Measurements from ENCODE around the gene ETV7.
"Not testable (repeated sequence)": the region's sequence is repeated elsewhere in the genome, so short reads cannot be mapped to it uniquely, and the experiment has no call there.

Gene ETV7

GRCh38 chr6:36368421-36368820 is 19.0 kb downstream of the ETV7 start:
- no peak for TF ChIP-seq CTCF (IDR thresholded peaks at IDR 0.05; ENCODE audit: low read depth, low read length, missing control alignments)
- H3K4me3 ChIP-seq (ENCODE audit: low read depth, low read length) = no peak overlapping the region
- H3K27ac ChIP-seq = no peak overlapping the region
- DNase-seq = no peak
- in situ Hi-C loops (cut with HindIII; ENCODE audit: low pct_ligation_motif_present, low sequenced_read_pairs) = no loop called here
- H3K27me3 ChIP-seq (replicated peaks) = peaks cover 2% of the 10 kb centered on the region
- H3K36me3 ChIP-seq (replicated peaks) = no peaks in the 10 kb centered on the region

GRCh38 chr6:36367743-36368142 is 19.7 kb downstream of the ETV7 start:
- DNase-seq = no peak
- Histone ChIP-seq H3K27me3 (replicated peaks) (peaks cover under 1% of the 10 kb centered on the region), H3K36me3 (replicated peaks) (no peaks in the 10 kb centered on the region), H3K4me3 (ENCODE audit: low read depth, low read length) (no peak overlapping the region), H3K27ac (no peak overlapping the region)
- TF ChIP-seq CTCF (IDR thresholded peaks at IDR 0.05; ENCODE audit: low read depth, low read length, missing control alignments) = no peak
- in situ Hi-C loops (cut with HindIII; ENCODE audit: low pct_ligation_motif_present, low sequenced_read_pairs) = no loop called here

GRCh38 chr6:36364669-36365479 is 22.6 kb downstream of the ETV7 start:
- DNase-seq = peak; percentile 67
- no peak overlapping the region for H3K4me3 ChIP-seq (ENCODE audit: low read depth, low read length)

GRCh38 chr6:36364061-36364635 is 23.3 kb downstream of the ETV7 start:
- DNase-seq; H3K27ac ChIP-seq; H3K27me3 ChIP-seq (replicated peaks); H3K36me3 ChIP-seq (replicated peaks); H3K4me3 ChIP-seq (ENCODE audit: low read depth, low read length); in situ Hi-C loops (cut with HindIII; ENCODE audit: low pct_ligation_motif_present, low sequenced_read_pairs): not testable (repeated sequence)

More at GRCh38 chr6:36364669-36365479, 22.6 kb downstream of the ETV7 start:
- in situ Hi-C loops (cut with HindIII; ENCODE audit: low pct_ligation_motif_present, low sequenced_read_pairs) = no loop called here
- Histone ChIP-seq H3K27ac (peak overlapping the region; percentile 19), H3K36me3 (replicated peaks) (no peaks in the 10 kb centered on the region), H3K27me3 (replicated peaks) (no peaks in the 10 kb centered on the region)
- no peak for TF ChIP-seq CTCF (IDR thresholded peaks at IDR 0.05; ENCODE audit: low read depth, low read length, missing control alignments)

- H3K4me3 ChIP-seq (ENCODE audit: low read depth, low read length); H3K27ac ChIP-seq; in situ Hi-C loops (cut with HindIII; ENCODE audit: low pct_ligation_motif_present, low sequenced_read_pairs); H3K36me3 ChIP-seq (replicated peaks); DNase-seq; H3K27me3 ChIP-seq (replicated peaks): not testable (repeated sequence)
Measured at GRCh38 chr6:36363371-36363752, 24.1 kb downstream of the ETV7 start.

- no peak overlapping the region for H3K4me3 ChIP-seq (ENCODE audit: low read depth, low read length)
- no peak for TF ChIP-seq CTCF (IDR thresholded peaks at IDR 0.05; ENCODE audit: low read depth, low read length, missing control alignments)
- H3K36me3 ChIP-seq (replicated peaks) = no peaks in the 10 kb centered on the region
- no peak for DNase-seq
- H3K27me3 ChIP-seq (replicated peaks) = no peaks in the 10 kb centered on the region
- H3K27ac ChIP-seq = no peak overlapping the region
- in situ Hi-C loops (cut with HindIII; ENCODE audit: low pct_ligation_motif_present, low sequenced_read_pairs) = no loop called here
Measured at GRCh38 chr6:36362551-36363370, 24.7 kb downstream of the ETV7 start.

All from brain microvascular endothelial cell (primary cell).